Neuronal stem cell (in vitro differentiated cells): Measurements from ENCODE around the gene NECTIN4.
"Not testable (repeated sequence)": the region's sequence is repeated elsewhere in the genome, so short reads cannot be mapped to it uniquely, and the experiment has no call there.

Source experiments
- DNase-seq: peaks from one replicate; pipeline ENCODE4 v3.0.0-alpha.2; 2013; ENCODE audit warnings: low spot score
- H2AFZ ChIP-seq: one replicate; pipeline ENCODE4 v1.6.1; 2013; ENCODE audit warnings: mild to moderate bottlenecking, low read length, inconsistent platforms
- H2AK5ac ChIP-seq: 2 replicates; pipeline ENCODE4 v1.6.1; 2013; ENCODE audit warnings: low read depth, mild to moderate bottlenecking, inconsistent platforms, low read length, moderate library complexity, mixed read lengths
- H2BK120ac ChIP-seq: 2 replicates; pipeline ENCODE4 v1.6.1; 2013; ENCODE audit warnings: low read depth, mild to moderate bottlenecking, inconsistent platforms, low read length, moderate library complexity, mixed read lengths
- H2BK12ac ChIP-seq: one replicate; pipeline ENCODE4 v1.6.1; 2013; ENCODE audit warnings: low read length, inconsistent platforms
- H2BK15ac ChIP-seq: 2 replicates; pipeline ENCODE4 v1.6.1; 2013; ENCODE audit warnings: mild to moderate bottlenecking, low read length, inconsistent platforms, mixed read lengths
- H2BK5ac ChIP-seq: one replicate; pipeline ENCODE4 v1.6.1; 2013; ENCODE audit warnings: inconsistent platforms, mild to moderate bottlenecking, low read length, moderate library complexity
- H3K14ac ChIP-seq: one replicate; pipeline ENCODE4 v1.6.1; 2013; ENCODE audit warnings: low read length, inconsistent platforms
- H3K18ac ChIP-seq: 2 replicates; pipeline ENCODE4 v1.6.1; 2013; ENCODE audit warnings: low read length, inconsistent platforms
- H3K23ac ChIP-seq: 2 replicates; pipeline ENCODE4 v1.6.1; 2013; ENCODE audit warnings: low read depth, mild to moderate bottlenecking, mixed read lengths, low read length, inconsistent platforms; ENCODE audit not compliant: poor library complexity
- H3K27ac ChIP-seq: replicated peaks from 3 replicates; pipeline ENCODE4 v1.5.1; 2013; ENCODE audit warnings: low read length, inconsistent platforms
- H3K27me3 ChIP-seq, 3 experiments: 2 replicates each; pipeline ENCODE4 v1.6.1; 2013; ENCODE audit warnings: low read length in 3 of 3, mild to moderate bottlenecking in 2 of 3, inconsistent platforms in 1 of 3, low read depth in 1 of 3, mixed read lengths in 1 of 3, moderate library complexity in 1 of 3; ENCODE audit not compliant: control insufficient read depth in 3 of 3, insufficient read depth in 3 of 3
- H3K36me3 ChIP-seq, 2 donors: replicated peaks in 1 of 2; 2 replicates each; pipeline ENCODE4 v1.6.1; 2013; ENCODE audit warnings: low read length in 2 of 2; ENCODE audit not compliant: control insufficient read depth in 2 of 2, insufficient read depth in 2 of 2
- H3K4ac ChIP-seq: 2 replicates; pipeline ENCODE4 v1.6.1; 2013; ENCODE audit warnings: inconsistent platforms, mild to moderate bottlenecking, low read length, moderate library complexity
- H3K4me1 ChIP-seq, 2 donors: 1 replicate in 1 of 2; 2 replicates in 1 of 2; pipeline ENCODE4 v1.6.1; 2013; ENCODE audit warnings: low read length in 2 of 2, low read depth in 1 of 2; ENCODE audit not compliant: control insufficient read depth in 2 of 2, insufficient read depth in 1 of 2
- H3K4me2 ChIP-seq: one replicate; pipeline ENCODE4 v1.6.1; 2013; ENCODE audit warnings: mild to moderate bottlenecking, low read length, inconsistent platforms; ENCODE audit not compliant: insufficient read depth, poor library complexity, severe bottlenecking
- H3K4me3 ChIP-seq, 2 donors: 2 replicates each; pipeline ENCODE4 v1.5.1; 2013; ENCODE audit warnings: low read length in 2 of 2, mild to moderate bottlenecking in 2 of 2, inconsistent platforms in 1 of 2, moderate library complexity in 1 of 2
- H3K79me1 ChIP-seq: one replicate; pipeline ENCODE4 v1.6.1; 2013; ENCODE audit warnings: low read depth, mild to moderate bottlenecking, inconsistent platforms, low read length, moderate library complexity
- H3K9ac ChIP-seq: one replicate; pipeline ENCODE4 v1.6.1; 2013; ENCODE audit warnings: mild to moderate bottlenecking, low read depth, low read length, inconsistent platforms; ENCODE audit not compliant: poor library complexity
- H3K9me3 ChIP-seq, 2 donors: replicated peaks in 1 of 2; 2 replicates each; pipeline versions ENCODE3 to v1.6.1; 2013; ENCODE audit warnings: low read length in 2 of 2, mild to moderate bottlenecking in 2 of 2, inconsistent platforms in 1 of 2, low read depth in 1 of 2, mixed read lengths in 1 of 2, moderate library complexity in 1 of 2; ENCODE audit not compliant: control insufficient read depth in 2 of 2, insufficient read depth in 1 of 2
- H4K8ac ChIP-seq: one replicate; pipeline ENCODE4 v1.6.1; 2013; ENCODE audit warnings: low read depth, mild to moderate bottlenecking, inconsistent platforms, low read length, moderate library complexity
- H4K91ac ChIP-seq: one replicate; pipeline ENCODE4 v1.6.1; 2013; ENCODE audit warnings: low read length, low read depth, mild to moderate bottlenecking, inconsistent platforms; ENCODE audit not compliant: poor library complexity
- WGBS, 2 donors: extraction: QIAGEN DNeasy Blood & Tissue Kit; methylation state at CpG; one replicate each; pipeline ENCODE4 v1.1.7; 2013; ENCODE audit warnings: missing lambda C conversion rate in 2 of 2, mixed read lengths in 1 of 2; ENCODE audit not compliant: insufficient read length in 2 of 2, insufficient replicate concordance in 1 of 2; ENCODE audit errors: extremely low coverage in 2 of 2; 5-methylcytosine and 5-hydroxymethylcytosine counted together

Gene NECTIN4

GRCh38 chr1:161115961-161116360 is 26.6 kb upstream of the NECTIN4 start:
- H3K4me1 ChIP-seq: peaks cover 4 to 14% of the 10 kb centered on the region in 2 donors
- not testable (repeated sequence) for H3K4me2 ChIP-seq, H3K23ac ChIP-seq, H2BK12ac ChIP-seq, H2BK120ac ChIP-seq, H3K18ac ChIP-seq, H2AK5ac ChIP-seq, H3K27me3 ChIP-seq, H3K79me1 ChIP-seq, H3K9ac ChIP-seq, H3K14ac ChIP-seq, H2BK5ac ChIP-seq, H3K4me3 ChIP-seq, H3K27ac ChIP-seq, H3K9me3 ChIP-seq, H2AFZ ChIP-seq, H2BK15ac ChIP-seq, H3K4ac ChIP-seq, H4K91ac ChIP-seq, DNase-seq, H4K8ac ChIP-seq
- peaks cover 17 to 53% of the 10 kb centered on the region in 2 donors for H3K36me3 ChIP-seq
- no CpG with 5 or more reads among the region's 6 CpGs for WGBS, 2 donors

GRCh38 chr1:161115132-161115711 is 25.9 kb upstream of the NECTIN4 start:
- no peak overlapping the region for H3K14ac ChIP-seq
- H4K8ac ChIP-seq: no peak overlapping the region
- no peak overlapping the region for H2BK120ac ChIP-seq
- DNase-seq: no peak
- H4K91ac ChIP-seq: no peak overlapping the region
- no peak overlapping the region for H2BK12ac ChIP-seq
- no peak overlapping the region for H3K23ac ChIP-seq
- peaks cover 12 to 49% of the 10 kb centered on the region in 2 donors for H3K36me3 ChIP-seq
- no peak overlapping the region for H2BK5ac ChIP-seq
- H3K27me3 ChIP-seq: no peaks in the 10 kb centered on the region
- no peak overlapping the region for H3K27ac ChIP-seq
- H3K79me1 ChIP-seq: peaks cover 8% of the 10 kb centered on the region
- H3K4me2 ChIP-seq: no peak overlapping the region
- no peak overlapping the region for H2AFZ ChIP-seq
- no peak overlapping the region for H3K4ac ChIP-seq
- H3K4me1 ChIP-seq: peaks cover 4 to 14% of the 10 kb centered on the region in 2 donors
- no peaks in the 10 kb centered on the region for H3K9me3 ChIP-seq
- no peak overlapping the region for H2BK15ac ChIP-seq
- H3K4me3 ChIP-seq: no peak overlapping the region
- no peak overlapping the region for H3K18ac ChIP-seq
- H2AK5ac ChIP-seq: no peak overlapping the region
- WGBS, 2 donors: no CpG with 5 or more reads among the region's 12 CpGs
- H3K9ac ChIP-seq: no peak overlapping the region

GRCh38 chr1:161114556-161114955 is 25.2 kb upstream of the NECTIN4 start:
- Histone ChIP-seq H2BK12ac (no peak overlapping the region), H3K23ac (no peak overlapping the region), H3K14ac (no peak overlapping the region), H3K9ac (no peak overlapping the region), H2BK120ac (no peak overlapping the region), H2BK15ac (no peak overlapping the region), H3K4me1 (peaks cover 4 to 13% of the 10 kb centered on the region in 2 donors), H3K4ac (no peak overlapping the region), H3K27ac (no peak overlapping the region), H2AFZ (no peak overlapping the region), H2AK5ac (no peak overlapping the region), H3K18ac (no peak overlapping the region), H3K4me3 (no peak overlapping the region), H3K36me3 (peaks cover 6 to 47% of the 10 kb centered on the region in 2 donors), H3K79me1 (peaks cover 11% of the 10 kb centered on the region), H3K9me3 (no peaks in the 10 kb centered on the region), H3K4me2 (no peak overlapping the region), H3K27me3 (no peaks in the 10 kb centered on the region), H4K8ac (no peak overlapping the region), H4K91ac (no peak overlapping the region), H2BK5ac (no peak overlapping the region)
- no CpG with 5 or more reads among the region's 2 CpGs for WGBS, 2 donors
- no peak for DNase-seq

- H2BK120ac ChIP-seq: no peak overlapping the region
- H4K91ac ChIP-seq: no peak overlapping the region
- peaks cover 11% of the 10 kb centered on the region for H3K79me1 ChIP-seq
- no peak overlapping the region for H2BK12ac ChIP-seq
- H3K27ac ChIP-seq: no peak overlapping the region
- H3K18ac ChIP-seq: no peak overlapping the region
- H3K36me3 ChIP-seq: peaks cover 3 to 47% of the 10 kb centered on the region in 2 donors
- WGBS, 2 donors: no CpG with 5 or more reads among the region's 1 CpG
- no peak overlapping the region for H2AK5ac ChIP-seq
- no peak overlapping the region for H2BK5ac ChIP-seq
- no peak overlapping the region for H3K4ac ChIP-seq
- H3K9ac ChIP-seq: no peak overlapping the region
- H3K4me1 ChIP-seq: peaks cover 3 to 7% of the 10 kb centered on the region in 2 donors
- H2BK15ac ChIP-seq: no peak overlapping the region
- H2AFZ ChIP-seq: no peak overlapping the region
- no peaks in the 10 kb centered on the region for H3K27me3 ChIP-seq
- no peak overlapping the region for H4K8ac ChIP-seq
- DNase-seq: no peak
- H3K4me3 ChIP-seq: no peak overlapping the region
- H3K4me2 ChIP-seq: no peak overlapping the region
- no peak overlapping the region for H3K14ac ChIP-seq
- no peak overlapping the region for H3K23ac ChIP-seq
- H3K9me3 ChIP-seq: no peaks in the 10 kb centered on the region
Observed at GRCh38 chr1:161113915-161114314, 24.6 kb upstream of the NECTIN4 start.
